SKM-1 (cell line): ENCODE data around the gene NFIX.

Source experiments
- DNase-seq: peaks from one replicate; lab custom pipeline; 2025; ENCODE audit not compliant: unreplicated experiment; lab: John Stamatoyannopoulos, UW

Gene NFIX

GRCh38 chr19:13006431-13007281 lies 11.4 kb downstream of the NFIX start:
- DNase-seq, result no peak

GRCh38 chr19:13007292-13008045 lies 12.2 kb downstream of the NFIX start:
- DNase-seq, result no peak

- DNase-seq, result no peak
Observed at GRCh38 chr19:13008926-13009787, 13.9 kb downstream of the NFIX start.

GRCh38 chr19:13010038-13010991 lies 15.0 kb downstream of the NFIX start:
- no peak for DNase-seq

- DNase-seq, result no peak
Observed at GRCh38 chr19:13010992-13011652, 15.8 kb downstream of the NFIX start.

- DNase-seq, result no peak
Observed at GRCh38 chr19:13011653-13012389, 16.5 kb downstream of the NFIX start.

GRCh38 chr19:13012390-13012689 lies 17.1 kb downstream of the NFIX start:
- no peak for DNase-seq

GRCh38 chr19:13012690-13013608 lies 17.7 kb downstream of the NFIX start:
- no peak for DNase-seq

GRCh38 chr19:13013649-13014048 lies 18.4 kb downstream of the NFIX start:
- no peak for DNase-seq

GRCh38 chr19:13014101-13014920 lies 19.0 kb downstream of the NFIX start:
- no peak for DNase-seq

- no peak for DNase-seq
Observed at GRCh38 chr19:13014921-13015280, 19.6 kb downstream of the NFIX start.

- no peak for DNase-seq
Observed at GRCh38 chr19:13015361-13016223, 20.3 kb downstream of the NFIX start.

- DNase-seq, result no peak
Observed at GRCh38 chr19:13016245-13016627, 21.0 kb downstream of the NFIX start.

GRCh38 chr19:13016628-13017305 lies 21.5 kb downstream of the NFIX start:
- DNase-seq, result no peak

- DNase-seq, result no peak
Observed at GRCh38 chr19:13017306-13018034, 22.2 kb downstream of the NFIX start.
